ENCODE results near the gene CHST11.
"Not testable (repeated sequence)": the region's sequence is repeated elsewhere in the genome, so short reads cannot be mapped to it uniquely, and the experiment has no call there.

The CHST11 gene

DNA sequence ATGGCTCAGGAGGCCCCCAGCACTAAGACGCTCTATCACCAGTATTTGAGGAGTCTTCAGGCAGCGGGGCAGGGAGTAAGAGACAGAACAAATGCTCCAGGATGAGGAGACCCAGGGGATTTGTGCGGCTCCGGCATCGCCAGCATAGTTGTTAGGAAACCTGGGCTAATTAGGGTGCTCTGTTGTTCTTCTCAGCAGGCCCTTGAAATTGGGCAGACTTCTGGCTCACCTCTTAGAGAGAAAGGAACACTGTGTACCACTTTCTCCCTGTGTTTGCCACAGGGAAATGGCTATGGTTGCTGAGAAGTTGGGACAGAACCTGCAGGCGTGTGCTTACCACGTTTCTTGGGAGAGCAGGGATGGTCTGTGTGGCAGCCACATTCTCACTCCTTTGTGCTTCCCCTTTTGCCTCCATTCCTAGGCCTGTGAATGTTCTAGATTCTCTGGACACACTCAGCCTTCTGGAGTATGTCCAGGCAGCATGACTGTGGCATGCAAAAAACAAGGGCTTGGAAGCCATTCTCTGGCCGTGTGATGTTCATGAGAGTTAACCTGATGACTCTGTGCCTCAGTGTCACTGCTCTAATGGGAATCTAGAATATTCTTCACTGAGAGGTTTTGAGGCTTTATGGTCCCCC is 109.0 kb downstream of the CHST11 start:
- no peak for DNase-seq (ENCODE audit: low spot score)

DNA sequence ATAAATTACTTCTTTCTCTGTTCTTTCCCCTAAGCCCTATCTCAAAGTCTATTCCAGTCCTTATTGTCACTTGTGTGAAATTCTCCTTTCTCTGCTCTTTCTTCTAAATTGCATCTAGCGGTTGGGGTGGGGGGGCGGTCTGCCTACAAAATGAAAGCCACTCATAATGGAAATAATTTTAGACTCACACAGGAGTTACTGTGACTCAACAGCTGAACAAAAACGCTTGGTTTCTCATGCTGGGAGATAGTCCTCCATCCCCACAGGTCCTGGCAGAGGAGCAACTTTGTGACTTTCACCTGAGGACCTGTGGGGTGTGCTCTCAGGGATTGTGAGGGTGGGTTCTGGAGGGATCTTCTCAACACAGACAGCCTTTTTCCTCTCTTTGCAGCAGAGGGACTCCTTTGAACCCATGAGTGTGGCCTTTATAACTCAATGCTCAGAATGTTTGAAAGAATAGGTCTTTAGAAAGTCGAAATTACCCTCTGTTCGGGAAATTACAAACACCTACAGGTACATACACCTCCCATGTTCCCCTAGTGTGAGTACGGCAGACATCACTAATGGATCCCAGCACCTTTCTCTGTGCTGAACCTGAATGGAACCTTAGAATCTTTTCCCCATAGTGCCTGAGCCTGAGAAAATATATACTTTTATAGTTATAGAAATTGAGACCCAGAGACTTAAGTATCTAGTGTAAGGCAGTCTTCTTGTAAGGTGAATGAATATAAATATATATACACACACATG is 109.7 kb downstream of the CHST11 start:
- DNase-seq (ENCODE audit: low spot score): no peak

DNA sequence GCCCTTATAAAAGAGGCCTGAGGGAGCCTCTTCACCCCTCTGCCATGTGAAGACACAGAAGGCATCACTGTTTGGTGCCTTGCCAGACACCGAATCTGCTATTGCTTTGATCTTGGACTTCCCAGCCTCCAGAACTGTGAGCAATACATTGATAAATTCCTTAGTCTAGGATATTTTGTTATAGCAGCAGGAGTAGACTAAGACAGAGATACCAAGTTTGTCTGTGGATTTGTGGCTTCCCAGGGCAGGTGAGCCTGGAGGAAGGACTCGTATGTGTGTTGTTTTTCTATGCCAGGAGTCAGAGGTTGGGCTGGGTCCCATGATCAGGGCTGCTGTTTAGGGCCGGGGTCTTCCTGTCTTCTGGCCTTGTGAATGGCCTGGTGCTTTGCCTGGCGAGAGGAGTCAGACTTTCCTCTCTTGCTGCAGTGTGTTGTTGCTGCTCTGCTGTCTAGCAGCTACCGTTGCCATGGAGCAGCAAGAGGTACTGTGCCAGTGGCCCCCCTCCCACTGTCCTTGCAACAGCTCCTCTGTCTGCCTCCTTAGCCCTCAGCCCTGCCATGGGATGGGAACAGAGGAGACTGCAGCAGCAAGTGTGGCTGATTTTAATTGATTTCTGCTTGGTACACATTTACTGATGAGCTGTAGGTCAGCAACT is 111.2 kb downstream of the CHST11 start:
- DNase-seq (ENCODE audit: low spot score): no peak

DNA sequence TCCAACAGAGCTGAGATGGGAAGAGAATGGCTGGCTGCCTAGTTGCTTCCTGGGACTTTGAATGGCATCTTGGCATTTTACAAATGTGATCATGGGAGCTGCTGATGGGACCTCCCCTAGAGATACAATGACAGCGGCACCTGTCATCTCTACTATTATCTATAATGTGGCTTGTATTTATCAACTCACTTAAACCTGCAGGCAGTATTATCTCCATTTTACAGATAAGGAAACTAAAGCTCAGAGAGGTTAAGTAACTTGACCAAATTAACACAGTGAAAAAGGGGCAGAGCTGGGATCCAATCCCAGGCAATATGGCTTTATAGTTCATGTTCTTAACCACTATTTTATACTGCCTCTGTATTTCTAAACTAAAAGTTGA is 111.7 kb downstream of the CHST11 start:
- DNase-seq (ENCODE audit: low spot score): no peak

DNA sequence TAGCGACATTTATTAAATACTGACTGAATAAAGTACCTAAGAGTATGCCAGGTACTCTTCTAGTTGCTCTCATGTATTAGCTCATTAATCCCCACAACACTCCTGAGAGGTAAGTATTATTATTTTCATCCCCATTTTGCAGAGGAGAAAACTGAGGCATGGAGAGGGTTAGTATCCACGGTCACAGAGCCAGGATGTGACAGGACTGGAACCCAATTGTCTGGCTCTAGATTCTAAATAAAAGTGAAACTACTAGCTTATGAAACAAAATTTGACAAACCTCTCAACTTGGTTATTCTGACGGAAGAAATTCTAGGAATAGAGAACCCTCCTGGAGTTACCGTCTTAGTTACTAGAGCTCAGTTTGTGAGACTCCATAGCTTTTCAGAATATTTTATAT is 112.2 kb downstream of the CHST11 start:
- no peak for DNase-seq (ENCODE audit: low spot score)

DNA sequence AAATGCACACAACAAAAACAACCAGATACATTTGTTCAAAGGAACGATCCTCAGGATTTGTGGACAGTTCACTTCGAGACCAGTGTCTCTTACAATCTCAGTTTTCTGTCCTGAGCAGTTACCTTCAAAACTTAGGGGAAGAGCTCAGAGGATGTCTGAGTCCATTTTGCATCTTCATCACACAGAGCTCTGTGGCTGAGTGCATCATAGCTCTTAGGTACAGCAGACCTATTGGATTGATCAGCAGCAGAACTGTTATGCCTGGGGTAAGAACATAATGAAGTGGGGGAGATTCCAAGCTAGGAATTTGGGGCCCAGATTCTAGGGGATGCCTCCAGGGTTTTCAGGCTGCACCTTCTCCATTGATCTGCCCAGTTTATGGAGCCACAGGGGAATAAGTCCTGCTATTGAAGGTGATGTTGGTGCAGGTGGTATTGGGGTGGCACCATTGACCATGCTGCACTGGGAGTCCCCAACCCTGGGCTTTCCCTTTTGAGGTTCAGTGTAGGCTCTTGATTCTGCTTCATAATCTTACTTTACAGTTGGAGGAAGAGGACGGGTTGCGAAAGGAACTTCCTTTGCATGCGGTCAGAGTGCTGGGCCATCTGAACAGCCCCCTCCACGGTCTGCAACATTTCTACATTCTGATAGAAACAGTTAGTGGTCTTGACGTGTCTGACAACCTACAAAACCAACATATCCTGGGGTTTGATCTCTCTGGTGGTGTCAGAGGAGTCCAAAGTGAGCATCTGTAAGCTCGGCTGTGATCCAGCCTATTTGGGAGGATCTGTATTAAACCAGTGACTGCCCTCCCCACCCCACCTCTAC is 112.8 kb downstream of the CHST11 start:
- DNase-seq (ENCODE audit: low spot score): no peak

DNA sequence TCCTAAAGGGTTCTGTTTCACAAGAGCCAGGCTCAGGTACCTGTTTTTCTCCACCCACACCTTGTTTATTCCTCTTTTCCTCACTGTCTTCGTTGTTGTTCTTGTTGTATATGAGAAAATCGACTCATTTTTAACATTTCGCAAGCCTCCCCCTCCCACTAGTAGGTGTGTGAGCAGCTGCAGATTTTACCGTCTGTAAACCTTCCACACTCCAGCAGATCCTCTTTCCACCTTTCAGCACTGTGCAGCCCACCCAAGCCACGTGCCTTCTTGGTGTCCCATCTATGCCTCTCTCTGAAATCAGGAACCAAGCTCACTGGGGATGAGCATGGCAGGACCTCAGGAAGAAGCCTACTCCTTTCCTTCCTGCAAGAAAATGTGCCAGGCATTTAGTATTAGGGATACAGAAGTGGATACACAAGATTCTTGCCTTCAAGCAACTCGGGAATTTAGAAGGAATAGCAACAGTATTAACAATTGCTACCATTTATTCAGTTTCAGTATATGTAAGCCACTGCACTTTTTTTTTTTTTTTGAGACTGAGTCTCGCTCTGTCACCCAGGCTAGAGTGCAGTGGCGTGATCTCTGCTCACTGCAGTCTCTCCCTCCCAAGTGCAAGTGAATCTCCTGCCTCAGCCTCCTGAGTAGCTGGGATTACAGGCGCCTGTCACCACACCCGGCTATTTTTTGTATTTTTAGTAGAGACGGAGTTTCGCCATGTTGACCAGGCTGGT is 113.6 kb downstream of the CHST11 start:
- DNase-seq (ENCODE audit: low spot score): no peak

DNA sequence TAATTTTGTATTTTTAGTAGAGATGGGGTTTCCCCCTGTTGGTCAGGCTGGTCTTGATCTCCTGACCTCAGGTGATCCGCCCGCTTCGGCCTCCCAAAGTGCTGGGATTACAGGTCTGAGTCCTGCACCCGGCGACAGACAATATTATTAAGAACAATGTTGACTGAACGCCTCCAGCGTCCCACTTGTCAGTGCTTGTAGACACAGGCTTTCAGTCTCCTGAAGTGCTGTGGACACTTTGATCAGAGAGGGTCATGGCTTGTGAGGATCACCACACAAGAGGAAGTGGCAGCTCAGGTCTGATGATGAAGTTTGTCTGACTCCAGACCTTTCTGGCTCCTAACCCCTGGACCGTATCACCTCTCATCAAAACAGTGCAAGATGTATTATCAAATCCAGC is 114.6 kb downstream of the CHST11 start:
- no peak for DNase-seq (ENCODE audit: low spot score)

DNA sequence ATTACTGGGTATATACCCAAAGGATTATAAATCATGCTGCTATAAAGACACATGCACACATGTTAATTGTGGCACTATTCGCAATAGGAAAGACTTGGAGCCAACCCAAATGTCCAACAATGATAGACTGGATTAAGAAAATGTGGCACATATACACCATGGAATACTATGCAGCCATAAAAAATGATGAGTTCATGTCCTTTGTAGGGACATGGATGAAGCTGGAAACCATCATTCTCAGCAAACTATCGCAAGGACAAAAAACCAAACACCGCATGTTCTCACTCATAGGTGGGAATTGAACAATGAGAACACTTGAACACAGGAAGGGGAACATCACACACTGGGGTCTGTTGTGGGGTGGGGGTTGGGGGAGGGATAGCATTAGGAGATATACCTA is 117.6 kb downstream of the CHST11 start:
- DNase-seq (ENCODE audit: low spot score): not testable (repeated sequence)

DNA sequence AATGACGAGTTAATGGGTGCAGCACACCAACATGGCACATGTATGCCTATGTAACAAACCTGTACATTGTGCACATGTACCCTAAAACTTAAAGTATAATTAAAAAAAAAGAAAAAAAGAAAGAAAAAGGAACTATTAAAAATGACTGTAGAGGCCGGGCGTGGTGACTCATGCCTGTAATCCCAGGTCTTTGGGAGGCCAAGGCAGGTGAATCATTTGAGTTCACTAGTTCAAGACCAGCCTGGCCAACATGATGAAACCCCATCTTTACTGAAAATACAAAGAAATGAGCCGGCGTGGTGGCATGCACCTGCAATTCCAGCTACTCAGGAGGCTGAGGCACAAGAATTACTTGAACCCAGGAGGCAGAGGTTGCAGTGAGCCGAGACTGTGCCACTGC is 118.0 kb downstream of the CHST11 start:
- not testable (repeated sequence) for DNase-seq (ENCODE audit: low spot score)

DNA sequence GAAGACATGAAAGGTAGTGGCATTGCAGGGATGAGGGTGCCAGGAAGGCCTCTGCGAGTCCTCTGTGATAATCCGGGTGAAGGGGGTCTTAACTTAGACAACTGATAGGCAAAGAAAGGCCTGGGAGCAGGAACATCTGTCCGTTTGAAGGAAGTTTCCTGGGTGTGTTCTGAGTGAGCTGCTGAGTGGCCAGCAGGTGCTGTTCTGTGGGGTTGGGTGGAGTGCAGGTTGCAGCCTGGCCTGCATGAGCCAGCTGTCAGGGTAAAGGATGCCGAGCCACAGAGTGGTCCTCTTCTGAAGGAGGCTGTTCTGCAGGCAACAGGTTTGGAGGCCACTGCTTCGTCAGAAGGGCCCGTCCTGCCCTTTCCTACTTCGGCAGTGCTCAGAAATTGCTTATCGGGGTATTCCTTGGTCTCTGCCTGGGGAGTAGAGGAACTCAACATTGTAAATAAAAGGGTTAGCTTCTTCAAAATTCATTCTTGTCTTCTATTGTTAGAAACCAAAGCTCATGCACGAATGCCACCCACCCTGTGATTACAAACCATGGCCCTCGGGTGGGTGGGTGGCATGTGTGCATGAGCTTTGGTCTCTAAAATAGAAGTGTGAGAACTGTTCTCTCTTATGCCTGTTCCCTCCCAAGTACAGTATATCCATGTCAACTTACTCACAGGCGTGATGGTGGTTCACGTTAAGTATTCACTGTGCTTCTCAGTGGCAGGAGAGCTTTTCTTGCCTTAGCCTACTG is 118.9 kb downstream of the CHST11 start:
- DNase-seq (ENCODE audit: low spot score): no peak

DNA sequence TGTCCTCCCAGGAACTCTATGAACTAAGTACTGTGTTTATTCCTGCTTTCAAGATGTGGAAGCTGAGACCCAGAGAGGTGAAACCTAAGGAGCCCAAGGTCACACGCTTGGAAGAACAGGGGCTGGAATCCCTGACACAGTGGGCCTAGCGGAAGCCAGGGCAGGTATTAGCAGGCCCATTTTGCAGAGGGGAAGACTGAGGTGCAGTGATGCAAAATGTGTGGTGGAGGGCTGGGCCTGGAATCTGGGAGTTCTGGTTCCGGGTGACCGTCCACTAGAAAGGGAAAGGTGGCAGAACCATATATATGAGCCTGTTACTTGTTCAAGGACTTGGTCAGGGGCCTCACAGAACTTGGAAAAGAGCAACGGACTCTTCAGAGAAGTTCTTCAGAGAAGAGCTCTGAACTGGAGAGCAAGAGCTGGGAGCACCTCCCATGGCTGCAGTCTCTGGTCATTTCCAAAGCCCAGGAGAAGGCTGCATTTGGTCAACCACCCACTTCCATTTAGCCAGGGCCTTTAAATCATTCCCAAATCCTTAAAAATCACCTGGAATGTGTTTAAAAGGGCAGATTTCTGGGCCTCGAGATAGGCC is 119.5 kb downstream of the CHST11 start:
- DNase-seq (ENCODE audit: low spot score): no peak

DNA sequence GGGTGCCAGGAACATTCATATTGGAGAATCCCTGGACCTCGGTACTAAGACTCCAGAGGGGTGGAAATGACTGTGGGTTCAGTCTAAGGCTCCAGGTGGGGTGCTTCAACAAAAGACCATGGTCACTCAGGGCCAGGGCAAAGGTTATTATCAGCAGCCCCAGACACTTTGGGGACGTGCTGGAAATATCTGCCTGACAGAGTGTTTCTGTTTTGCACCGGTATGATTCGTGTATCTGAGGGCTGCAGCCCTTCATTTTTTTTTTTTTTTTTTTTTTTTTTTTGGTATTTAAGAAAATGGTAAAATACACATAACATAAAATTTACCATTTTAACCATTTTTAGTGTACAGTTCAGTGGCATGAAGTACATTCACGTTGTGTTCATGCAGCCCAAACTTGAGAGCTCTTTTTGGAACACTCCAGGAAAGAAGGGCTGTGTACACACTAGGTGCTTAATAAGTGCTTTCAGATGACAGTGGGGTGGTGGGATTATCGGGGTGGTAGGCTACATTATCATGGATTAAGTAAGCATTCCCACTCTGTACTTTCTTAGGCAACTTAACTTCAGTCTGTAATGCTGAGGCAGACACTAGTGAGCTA is 120.3 kb downstream of the CHST11 start:
- DNase-seq (ENCODE audit: low spot score): no peak

DNA sequence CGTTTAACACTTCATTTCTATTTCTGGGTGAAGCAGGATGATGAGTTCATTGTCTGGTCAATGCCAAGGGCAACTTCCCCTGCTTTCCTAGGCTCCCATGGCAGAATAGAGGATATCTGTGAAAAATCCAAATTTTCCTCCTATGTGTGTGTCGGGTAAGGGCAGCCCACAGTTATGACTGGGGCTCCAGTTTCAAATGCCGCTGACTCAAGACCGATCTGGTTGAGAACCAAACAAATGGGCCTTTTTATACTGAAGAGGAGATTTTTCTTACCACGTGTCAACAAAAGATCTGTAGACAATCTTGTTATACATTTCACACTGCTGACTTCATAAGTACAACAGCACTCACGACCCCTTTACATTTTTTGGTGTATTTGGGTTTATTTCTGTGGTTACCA is 120.8 kb downstream of the CHST11 start:
- DNase-seq (ENCODE audit: low spot score): no peak

DNA sequence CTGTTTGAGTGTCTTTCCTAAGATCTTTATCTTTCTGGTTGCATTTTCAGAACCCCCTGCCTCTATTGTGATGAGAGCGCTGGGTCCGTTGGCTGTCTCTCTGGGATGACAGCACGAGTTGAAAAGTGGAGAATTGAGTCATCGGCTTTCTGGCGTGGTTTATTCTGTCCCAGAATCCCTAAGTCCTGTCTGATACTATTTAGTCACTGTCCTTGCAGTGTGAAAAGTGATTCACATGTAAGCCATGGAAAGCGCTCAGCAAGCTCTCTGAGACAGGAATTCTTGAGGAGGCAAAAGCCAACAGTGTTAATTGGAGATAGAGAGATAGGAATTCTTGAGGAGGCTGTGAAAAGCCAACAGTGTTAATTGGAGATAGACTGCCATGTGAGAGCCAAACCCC is 121.7 kb downstream of the CHST11 start:
- peak; percentile 73 for DNase-seq (ENCODE audit: low spot score)

DNA sequence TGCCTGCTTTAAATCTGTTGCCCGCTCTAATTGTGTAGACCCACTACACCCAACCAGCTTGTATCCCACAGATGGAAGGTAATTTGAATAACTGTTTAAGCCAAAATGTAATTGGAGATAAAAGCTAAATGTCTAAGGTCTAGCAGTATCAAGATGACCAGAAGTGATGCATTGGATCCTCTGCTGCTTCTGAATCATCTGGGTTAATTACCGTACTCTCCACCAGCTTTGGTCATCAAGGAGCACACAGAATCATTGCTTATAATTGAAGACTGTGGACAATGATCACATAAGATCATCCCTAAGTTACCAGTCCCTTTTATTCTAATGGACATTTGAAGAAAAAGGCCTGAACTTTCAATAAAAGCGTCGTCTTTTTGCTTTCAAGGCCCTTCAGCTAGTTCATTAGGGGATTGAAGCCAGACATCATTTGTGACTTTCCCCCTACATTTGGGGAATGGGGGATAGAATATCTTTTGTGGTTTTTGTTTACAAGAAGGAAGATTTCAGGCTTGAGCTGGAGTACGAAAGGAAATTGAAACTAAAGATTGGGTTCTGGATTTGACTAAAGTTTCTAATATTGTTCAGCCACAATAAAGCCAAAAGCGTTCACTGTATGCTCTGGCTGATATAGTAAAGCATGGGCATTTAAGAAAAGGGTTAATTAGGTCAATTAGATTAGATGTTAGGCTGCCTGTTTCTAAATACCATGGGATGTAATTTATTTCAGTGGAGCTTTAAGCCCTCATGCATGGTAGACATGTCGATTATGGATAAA is 123.2 kb downstream of the CHST11 start:
- no peak for DNase-seq (ENCODE audit: low spot score)

DNA sequence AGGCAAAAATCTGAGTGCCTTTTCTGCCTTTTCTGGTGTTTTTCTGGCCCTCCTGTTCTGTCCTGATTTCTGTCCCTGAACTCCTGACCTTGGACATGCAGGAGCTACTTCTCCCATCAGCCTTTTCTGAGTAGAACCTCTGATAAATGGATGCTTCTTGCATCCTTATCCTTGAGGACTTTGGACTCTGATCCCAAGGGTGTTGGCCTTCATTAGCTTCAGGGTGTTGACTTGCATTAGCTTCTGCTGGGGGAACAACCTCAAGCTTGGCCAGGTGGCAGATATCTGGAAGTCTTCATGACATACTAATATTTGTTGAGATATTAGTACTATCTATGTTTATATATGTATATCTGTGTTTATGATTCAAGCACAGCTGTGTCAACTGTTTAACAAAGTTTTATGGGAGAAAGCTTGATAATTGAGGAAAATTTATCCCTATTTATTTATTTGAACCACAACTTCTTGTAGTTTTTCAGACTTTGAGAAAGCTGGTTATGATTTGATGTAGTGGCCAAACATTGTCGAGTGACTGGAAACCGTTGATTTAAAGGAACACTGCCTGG is 124.3 kb downstream of the CHST11 start:
- DNase-seq (ENCODE audit: low spot score): no peak

DNA sequence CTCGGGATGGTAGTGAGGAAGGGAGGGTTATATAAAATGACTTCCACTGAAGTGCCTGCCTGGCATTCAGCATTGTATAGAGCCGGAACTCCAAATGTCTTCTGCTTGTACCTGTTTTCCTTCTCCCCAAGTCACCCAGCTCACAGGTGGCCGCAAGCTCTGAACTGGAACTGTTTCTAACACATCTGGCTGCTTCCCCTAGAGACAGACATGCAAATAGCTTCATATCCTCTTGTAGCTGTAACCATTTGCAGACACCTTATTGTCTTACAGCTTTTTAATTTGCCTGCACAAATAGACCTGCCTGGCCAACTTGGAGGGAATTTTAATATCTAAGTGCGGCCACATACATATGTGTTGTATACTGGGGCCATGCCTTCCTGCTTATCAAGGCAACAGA is 126.0 kb downstream of the CHST11 start:
- DNase-seq (ENCODE audit: low spot score): no peak

DNA sequence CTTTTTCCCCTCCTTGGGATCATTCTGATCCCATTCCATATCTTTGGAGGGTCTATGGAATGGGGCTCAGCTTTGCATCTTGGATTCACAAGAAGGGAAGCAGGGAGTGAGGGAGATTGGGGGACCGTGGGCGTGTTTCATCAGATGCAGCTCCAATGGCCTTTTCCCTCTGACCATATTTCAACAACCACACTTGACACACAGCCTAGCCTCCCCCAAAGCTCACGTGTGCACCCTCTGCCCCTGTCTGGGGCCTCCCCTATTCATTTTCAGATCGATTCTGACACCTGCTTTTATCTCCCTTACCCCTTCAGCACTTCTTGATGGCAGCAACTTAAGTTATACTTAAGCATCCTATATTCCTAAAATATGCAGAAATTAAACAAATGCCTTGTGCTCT is 126.6 kb downstream of the CHST11 start:
- DNase-seq (ENCODE audit: low spot score): no peak

Data from hepatic stellate cell (primary cell).